GM12873 (cell line): ENCODE measurements around the gene EYA3.

Experiments used
- CTCF ChIP-seq: IDR thresholded peaks from 2 replicates; pipeline ENCODE4 v1.5.1; 2012; ENCODE audit warnings: low read depth, mild to moderate bottlenecking, moderate library complexity, low read length, control low read depth; ENCODE audit not compliant: insufficient read depth; ENCODE audit errors: missing control alignments

Gene EYA3

GRCh38 chr1:28130901-28131300 is 42.5 kb upstream of the EYA3 start:
- no peak for TF ChIP-seq CTCF

- TF ChIP-seq CTCF = no peak
Observed at GRCh38 chr1:28129150-28129549, 40.7 kb upstream of the EYA3 start.

GRCh38 chr1:28127617-28128257 is 39.3 kb upstream of the EYA3 start:
- TF ChIP-seq CTCF = no peak

GRCh38 chr1:28126783-28127490 is 38.5 kb upstream of the EYA3 start:
- no peak for TF ChIP-seq CTCF

GRCh38 chr1:28126212-28126611 is 37.8 kb upstream of the EYA3 start:
- TF ChIP-seq CTCF = no peak

- TF ChIP-seq CTCF = no peak
Observed at GRCh38 chr1:28123461-28123961, 35.1 kb upstream of the EYA3 start.

- no peak for TF ChIP-seq CTCF
Observed at GRCh38 chr1:28122183-28122582, 33.8 kb upstream of the EYA3 start.
